Hepatocyte (in vitro differentiated cells): ENCODE data around the gene DNAH11. TPM values are rescaled to one million over a fixed set of nuclear protein-coding genes. Genes with fewer than 3 reads are reported as not detected.

Source experiments
- DNase-seq: peaks from one replicate; pipeline ENCODE4 v3.0.0-alpha.2; 2016; ENCODE audit warnings: low spot score
- H2AFZ ChIP-seq: fragments of 200-600 bp; sonication (generic); 2 replicates; pipeline ENCODE4 v1.6.0; 2016; ENCODE audit warnings: antibody characterized with exemption, mild to moderate bottlenecking
- H3K27ac ChIP-seq: fragments of 200-600 bp; sonication (generic); 2 replicates; pipeline ENCODE4 v1.5.1; 2016; ENCODE audit warnings: mild to moderate bottlenecking
- H3K27me3 ChIP-seq: fragments of 200-600 bp; sonication (generic); 2 replicates; pipeline ENCODE4 v1.6.1; 2016
- H3K36me3 ChIP-seq: fragments of 200-600 bp; sonication (generic); replicated peaks from 2 replicates; pipeline ENCODE4 v1.5.1; 2016; ENCODE audit warnings: low read depth; ENCODE audit not compliant: insufficient read depth
- H3K4me1 ChIP-seq: fragments of 200-600 bp; sonication (generic); 2 replicates; pipeline ENCODE4 v1.5.1; 2016; ENCODE audit warnings: mild to moderate bottlenecking, moderate library complexity; ENCODE audit not compliant: insufficient read depth
- H3K4me2 ChIP-seq: fragments of 200-600 bp; sonication (generic); 2 replicates; pipeline ENCODE4 v1.6.0; 2016
- H3K4me3 ChIP-seq: fragments of 200-600 bp; sonication (generic); 2 replicates; pipeline ENCODE4 v1.5.1; 2016; ENCODE audit warnings: mild to moderate bottlenecking
- H3K79me2 ChIP-seq: fragments of 200-600 bp; sonication (generic); 2 replicates; pipeline ENCODE4 v1.6.0; 2017; ENCODE audit warnings: mild to moderate bottlenecking
- H3K9me2 ChIP-seq: fragments of 200-600 bp; sonication (generic); replicated peaks from 2 replicates; pipeline ENCODE4 v1.6.0; 2017; ENCODE audit warnings: mild to moderate bottlenecking; ENCODE audit not compliant: insufficient read depth
- H3K9me3 ChIP-seq: fragments of 200-600 bp; sonication (generic); 2 replicates; pipeline ENCODE4 v1.5.1; 2016; ENCODE audit warnings: low read depth, mild to moderate bottlenecking
- H4K20me1 ChIP-seq: fragments of 200-600 bp; sonication (generic); 2 replicates; pipeline ENCODE4 v1.6.0; 2016; ENCODE audit warnings: mild to moderate bottlenecking; ENCODE audit not compliant: insufficient read depth, poor library complexity, severe bottlenecking
- EZH2 ChIP-seq: fragments of 200-600 bp; sonication (generic); IDR thresholded peaks from 2 replicates; pipeline ENCODE4 v1.6.1; 2016; ENCODE audit warnings: antibody characterized with exemption, mild to moderate bottlenecking, borderline replicate concordance
- EZH2phosphoT487 ChIP-seq: fragments of 200-600 bp; sonication (generic); IDR thresholded peaks from one replicate; pipeline ENCODE4 v1.6.1; 2018; ENCODE audit warnings: antibody characterized with exemption, mild to moderate bottlenecking, low read depth, moderate library complexity; ENCODE audit not compliant: unreplicated experiment, severe bottlenecking
- WGBS: methylation state at CpG from one replicate; pipeline ENCODE4 v1.1.6; 2016; ENCODE audit warnings: low lambda C conversion rate; ENCODE audit errors: missing lambda C conversion rate; 5-methylcytosine and 5-hydroxymethylcytosine counted together
- polyA plus RNA-seq: library from polyadenylated mRNA; unstranded; fragments of >200 nt; fragmentation: Nextera tagmentation; extraction: Ambion mirVana; gene quantifications from 2 replicates; pipeline ENCODE4 v1.2.1, GENCODE V29; 2016
- total RNA-seq: library from RNA; depleted of rRNA; stranded (reverse); fragments of >200 nt; gene quantifications from 2 replicates; pipeline ENCODE4 v1.2.3, GENCODE V29; 2014
- TF ChIP-seq, protein P1 (sequence below): fragments of 200-600 bp; sonication (generic); IDR thresholded peaks from 2 replicates; pipeline ENCODE4 v1.5.1; 2016; ENCODE audit warnings: antibody characterized with exemption, mild to moderate bottlenecking; ENCODE audit not compliant: poor library complexity

Gene DNAH11
- total and polyA plus RNA-seq, 2 experiments from 2014 or later, result 0.43 to 1.3 TPM

DNA sequence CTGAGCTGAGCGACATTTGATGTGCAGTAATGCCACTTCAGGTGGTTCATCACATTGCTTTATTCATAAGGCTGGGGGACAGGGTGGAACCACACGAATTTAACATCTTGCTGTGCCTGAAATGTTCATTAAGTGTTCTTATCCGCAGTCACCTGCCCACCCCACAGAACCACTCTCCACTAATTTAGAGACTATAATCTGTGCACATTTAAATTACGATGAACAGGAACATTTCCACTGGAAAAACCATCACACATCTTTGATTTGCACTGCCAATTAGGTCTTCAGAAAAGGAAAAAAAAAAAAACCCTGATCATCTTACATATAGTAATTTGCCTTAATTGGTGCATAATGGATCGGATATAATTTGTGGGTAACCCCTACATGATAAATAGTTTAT lies 400.6 kb downstream of the DNAH11 start:
- peaks cover 9% of the 10 kb centered on the region for H3K4me1 ChIP-seq

DNA sequence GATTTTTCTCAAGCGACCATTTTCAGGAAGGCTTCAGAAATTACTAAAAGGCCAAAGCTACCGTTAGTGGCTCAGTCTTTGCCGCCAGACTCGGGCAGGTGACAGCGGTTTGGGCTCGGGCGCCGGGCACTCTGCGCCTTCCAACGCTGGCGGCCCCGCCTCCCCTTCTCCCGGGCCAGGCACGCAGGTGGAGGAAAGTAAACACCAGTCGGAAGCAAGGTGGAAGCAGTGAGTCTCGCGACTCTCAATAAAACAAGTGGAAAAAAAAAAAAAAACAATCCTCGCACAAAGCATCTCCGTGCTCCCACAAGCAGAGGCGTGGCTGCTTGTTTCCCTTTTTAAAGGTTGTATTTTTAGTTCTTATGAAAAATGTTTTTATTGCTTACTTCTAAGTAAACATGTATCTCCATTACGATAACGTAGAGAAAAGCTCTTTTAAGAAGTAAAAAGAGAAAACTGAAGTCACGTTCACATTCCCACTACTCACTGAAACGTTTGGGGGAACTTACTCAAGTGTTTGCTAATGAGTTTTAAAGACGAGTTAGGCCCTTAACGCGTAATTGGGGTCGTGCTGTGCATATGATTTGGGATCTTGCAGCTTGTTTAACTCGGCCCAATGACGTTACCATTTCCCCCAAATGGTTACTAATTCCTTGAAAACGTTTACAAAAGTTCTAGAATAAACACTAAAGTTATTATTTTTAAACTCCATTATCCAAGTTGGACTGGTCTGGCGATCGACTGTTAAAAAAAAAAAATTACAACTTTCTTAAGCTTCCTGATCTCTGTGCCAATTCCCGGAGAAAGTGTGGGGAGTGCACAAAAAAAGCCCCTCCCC lies 402.0 kb downstream of the DNAH11 start:
- H3K4me2 ChIP-seq, result peak overlapping the region; percentile 96
- no peak for TF ChIP-seq EZH2phosphoT487
- TF ChIP-seq, protein P1, sequence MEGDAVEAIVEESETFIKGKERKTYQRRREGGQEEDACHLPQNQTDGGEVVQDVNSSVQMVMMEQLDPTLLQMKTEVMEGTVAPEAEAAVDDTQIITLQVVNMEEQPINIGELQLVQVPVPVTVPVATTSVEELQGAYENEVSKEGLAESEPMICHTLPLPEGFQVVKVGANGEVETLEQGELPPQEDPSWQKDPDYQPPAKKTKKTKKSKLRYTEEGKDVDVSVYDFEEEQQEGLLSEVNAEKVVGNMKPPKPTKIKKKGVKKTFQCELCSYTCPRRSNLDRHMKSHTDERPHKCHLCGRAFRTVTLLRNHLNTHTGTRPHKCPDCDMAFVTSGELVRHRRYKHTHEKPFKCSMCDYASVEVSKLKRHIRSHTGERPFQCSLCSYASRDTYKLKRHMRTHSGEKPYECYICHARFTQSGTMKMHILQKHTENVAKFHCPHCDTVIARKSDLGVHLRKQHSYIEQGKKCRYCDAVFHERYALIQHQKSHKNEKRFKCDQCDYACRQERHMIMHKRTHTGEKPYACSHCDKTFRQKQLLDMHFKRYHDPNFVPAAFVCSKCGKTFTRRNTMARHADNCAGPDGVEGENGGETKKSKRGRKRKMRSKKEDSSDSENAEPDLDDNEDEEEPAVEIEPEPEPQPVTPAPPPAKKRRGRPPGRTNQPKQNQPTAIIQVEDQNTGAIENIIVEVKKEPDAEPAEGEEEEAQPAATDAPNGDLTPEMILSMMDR, result peak; percentile 4
- TF ChIP-seq EZH2, result no peak
- peak; percentile 67 for DNase-seq
- H3K9me3 ChIP-seq, result no peaks in the 10 kb centered on the region
- under 1% methylated on average over 34 of the region's 34 CpGs for whole genome bisulfite sequencing
- H3K36me3 ChIP-seq, result no peaks in the 10 kb centered on the region
- H3K79me2 ChIP-seq, result no peaks in the 10 kb centered on the region
- H3K27me3 ChIP-seq, result peaks cover 28% of the 10 kb centered on the region
- H4K20me1 ChIP-seq, result no peaks in the 10 kb centered on the region
- H3K4me3 ChIP-seq, result peak overlapping the region; percentile 30
- H2AFZ ChIP-seq, result peak overlapping the region; percentile 87
- H3K27ac ChIP-seq, result peak overlapping the region; percentile 45
- no peaks in the 10 kb centered on the region for H3K9me2 ChIP-seq
- peaks cover 11% of the 10 kb centered on the region for H3K4me1 ChIP-seq

More for the DNA sequence above, 400.6 kb downstream of the DNAH11 start:
- Histone ChIP-seq H3K27me3 (peaks cover 21% of the 10 kb centered on the region), H3K4me3 (no peak overlapping the region), H3K9me3 (no peaks in the 10 kb centered on the region), H3K36me3 (no peaks in the 10 kb centered on the region), H3K27ac (no peak overlapping the region), H4K20me1 (no peaks in the 10 kb centered on the region), H3K4me2 (peak overlapping the region; percentile 96), H2AFZ (no peak overlapping the region), H3K79me2 (no peaks in the 10 kb centered on the region), H3K9me2 (no peaks in the 10 kb centered on the region)
- DNase-seq, result no peak
- 89% methylated on average over 5 of the region's 5 CpGs for WGBS
- TF ChIP-seq, protein P1, result no peak
- no peak for TF ChIP-seq EZH2
- no peak for TF ChIP-seq EZH2phosphoT487

DNA sequence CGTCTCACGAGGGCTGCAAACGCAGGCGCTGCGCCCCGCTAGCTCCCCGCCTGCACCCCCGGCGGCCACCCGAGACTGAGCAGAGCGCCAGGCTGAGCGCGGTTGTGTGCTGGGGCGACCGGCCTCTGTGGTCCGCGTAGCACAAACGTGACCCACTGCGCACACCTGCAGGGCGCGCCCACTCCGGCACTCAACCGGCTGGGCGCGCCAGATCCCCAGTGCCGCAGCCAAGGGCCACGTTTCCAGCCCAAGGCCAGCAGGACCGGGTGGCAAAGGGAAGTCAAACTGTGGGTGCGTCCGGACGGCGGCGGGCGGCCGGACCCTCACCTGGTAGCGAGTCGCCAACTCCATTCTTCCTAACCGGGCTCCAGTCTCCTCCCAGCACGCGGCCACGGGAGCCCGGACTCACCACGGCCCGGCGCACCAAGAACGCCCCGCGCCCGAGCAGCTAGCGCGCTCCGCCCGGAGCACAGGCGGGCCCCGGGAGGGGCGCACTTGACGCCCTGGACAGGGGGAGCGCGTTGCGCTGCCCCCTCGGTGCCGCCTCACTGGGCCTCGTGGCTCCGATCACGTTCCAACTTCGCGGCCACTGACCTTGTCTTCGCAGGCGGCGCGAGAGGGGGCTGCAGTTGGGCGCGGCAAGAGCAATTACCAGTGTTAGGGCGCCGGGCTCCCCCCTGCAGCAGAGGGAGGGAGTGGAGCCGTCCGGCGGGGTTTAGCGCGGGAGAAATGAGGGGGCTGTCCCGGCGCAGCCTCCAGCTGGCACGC lies 402.8 kb downstream of the DNAH11 start, which contains the start of gene CDCA7L:
Gene CDCA7L (minus strand): TSS at position 446 of the 768 bp plus-strand sequence. CDS start 95 bp downstream, at position 351.
- Histone ChIP-seq H3K36me3 (no peaks in the 10 kb centered on the region), H3K9me2 (no peaks in the 10 kb centered on the region), H2AFZ (peak within 1 kb of the TSS; percentile 87), H3K4me2 (peak within 1 kb of the TSS; percentile 96), H3K79me2 (no peaks in the 10 kb centered on the region), H3K27ac (peak within 1 kb of the TSS; percentile 45), H3K27me3 (peaks cover 32% of the 10 kb centered on the region), H3K4me3 (peak within 1 kb of the TSS; percentile 30), H3K4me1 (peaks cover 11% of the 10 kb centered on the region), H3K9me3 (no peaks in the 10 kb centered on the region), H4K20me1 (no peaks in the 10 kb centered on the region)
- DNase-seq, result peak; percentile 73
- TF ChIP-seq, protein P1, result no peak
- TF ChIP-seq EZH2phosphoT487 (no peak), EZH2 (no peak)
- WGBS, result 1% methylated on average over 83 of the region's 83 CpGs
